CD4-positive, alpha-beta T cell treated with Interleukin-15 for 1 hour (primary cell): ENCODE data around the gene GRID1.
"Not testable (repeated sequence)": the region's sequence is repeated elsewhere in the genome, so short reads cannot be mapped to it uniquely, and the experiment has no call there.

ENCODE experiments used
- DNase-seq: peaks from one replicate; pipeline ENCODE4 v3.0.0-alpha.2; 2020

GRID1 gene

GRCh38 chr10:86122646-86123045, 243.9 kb downstream of the GRID1 start:
- DNase-seq, result no peak

GRCh38 chr10:86121200-86121599, 245.4 kb downstream of the GRID1 start:
- no peak for DNase-seq

DNA sequence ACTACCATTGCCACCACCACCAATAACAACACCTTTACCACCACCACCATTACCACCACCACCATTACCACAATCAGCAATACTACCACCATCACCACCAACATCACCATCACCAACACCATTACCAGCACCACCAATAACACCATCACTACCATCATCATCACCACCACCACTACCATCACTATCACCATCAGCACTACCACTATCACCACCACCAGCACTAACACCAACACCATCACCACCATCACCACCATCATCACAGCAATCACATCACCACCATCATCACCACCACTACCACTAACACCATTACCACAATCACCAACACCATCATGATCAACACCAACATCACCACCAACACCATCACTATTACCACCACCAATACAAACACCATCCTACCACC, 249.5 kb downstream of the GRID1 start:
- no peak for DNase-seq

GRCh38 chr10:86113983-86114382, 252.6 kb downstream of the GRID1 start:
- no peak for DNase-seq

DNA sequence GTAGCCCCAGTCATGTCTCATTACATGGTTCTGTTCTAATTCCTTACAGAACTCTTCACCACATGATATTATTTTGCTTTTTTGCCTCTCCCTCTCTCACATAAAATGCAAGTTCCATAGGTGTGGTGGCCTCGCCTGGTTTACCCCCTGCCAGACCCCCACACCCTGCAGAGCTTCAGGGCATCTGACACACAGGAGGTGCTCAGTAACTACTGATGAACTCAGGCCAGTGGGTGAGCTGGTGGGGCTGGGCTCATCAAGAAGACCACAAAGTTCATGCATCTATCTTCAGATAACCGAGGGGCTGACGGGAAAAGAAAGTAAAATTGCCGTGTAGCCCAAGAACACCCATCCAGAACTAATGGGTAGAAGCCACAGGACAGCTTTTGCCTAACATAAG, 253.1 kb downstream of the GRID1 start:
- no peak for DNase-seq

DNA sequence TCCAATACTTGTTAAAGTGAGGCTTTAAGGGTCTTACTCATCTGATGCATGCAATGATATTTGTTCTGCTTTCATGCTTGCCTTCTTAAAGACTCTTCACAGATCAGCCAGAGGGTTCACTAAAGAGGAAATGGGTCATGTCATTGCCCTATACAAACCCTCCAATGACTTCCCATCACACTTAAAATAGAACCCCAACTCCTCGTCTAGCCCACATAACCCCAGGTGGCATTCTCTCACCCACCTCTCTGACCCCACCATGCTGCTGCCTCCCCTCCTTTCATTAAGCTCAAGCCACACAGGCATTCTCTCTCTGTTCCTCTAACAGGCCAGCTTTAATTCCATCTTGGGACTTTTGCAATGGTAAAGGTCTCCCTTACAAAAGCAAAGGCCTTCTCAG, 253.6 kb downstream of the GRID1 start:
- DNase-seq, result no peak

- no peak for DNase-seq
These were observed 254.6 kb downstream of the GRID1 start for GRCh38 chr10:86111902-86112545.

- DNase-seq, result no peak
These were observed 256.3 kb downstream of the GRID1 start for GRCh38 chr10:86110156-86110786.

- DNase-seq, result no peak
These were observed 257.2 kb downstream of the GRID1 start for GRCh38 chr10:86109421-86109820.

DNA sequence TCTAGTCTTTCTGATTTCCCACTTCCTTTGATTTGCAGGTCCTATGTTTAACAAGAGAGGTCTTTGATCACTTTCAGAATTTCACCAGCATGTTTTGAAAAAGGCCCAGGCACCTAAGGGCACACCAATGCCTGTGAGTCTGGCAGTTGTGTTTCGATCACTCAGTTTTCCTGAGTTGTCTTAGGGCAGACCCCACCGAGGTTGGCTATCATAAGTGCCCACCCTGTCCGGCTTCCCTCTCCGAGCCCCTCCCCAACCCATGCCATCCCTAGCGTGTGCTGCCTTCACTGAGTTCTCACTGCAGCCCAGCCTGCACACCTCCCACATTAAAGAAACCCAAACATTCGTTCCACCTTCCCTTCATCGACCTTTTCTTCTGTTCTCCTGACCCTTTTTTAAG, 257.9 kb downstream of the GRID1 start:
- no peak for DNase-seq

DNA sequence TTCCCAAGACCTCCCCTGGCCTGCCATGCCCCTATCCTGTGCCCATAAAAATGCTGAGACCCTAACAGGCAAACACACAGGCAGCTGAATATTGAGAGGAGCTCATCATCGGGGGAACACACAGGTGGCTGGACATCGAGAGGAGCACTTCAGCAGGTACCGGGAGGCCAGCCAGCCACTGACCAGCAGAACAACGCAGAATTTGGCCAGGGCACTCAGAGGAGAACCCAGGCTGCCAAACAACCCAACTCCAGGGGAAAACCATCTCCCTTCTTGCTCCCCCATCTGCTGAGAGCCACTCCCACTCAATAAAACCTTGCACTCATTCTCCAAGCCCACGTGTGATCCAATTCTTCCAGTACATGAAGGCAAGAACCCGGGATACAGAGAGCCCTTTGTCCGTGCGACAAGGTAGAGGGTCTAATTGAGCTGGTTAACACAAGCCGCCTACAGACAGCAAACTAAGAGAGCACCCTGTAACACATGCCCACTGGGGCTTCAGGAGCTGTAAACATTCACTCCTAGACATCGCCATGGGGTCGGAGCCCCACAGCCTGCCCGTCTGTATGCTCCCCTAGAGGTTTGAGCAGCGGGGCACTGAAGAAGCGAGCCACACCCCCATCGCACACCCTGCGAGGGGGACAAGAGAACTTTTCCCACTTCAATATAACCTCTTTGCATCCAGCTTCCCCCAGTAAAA, 258.8 kb downstream of the GRID1 start:
- not testable (repeated sequence) for DNase-seq

DNA sequence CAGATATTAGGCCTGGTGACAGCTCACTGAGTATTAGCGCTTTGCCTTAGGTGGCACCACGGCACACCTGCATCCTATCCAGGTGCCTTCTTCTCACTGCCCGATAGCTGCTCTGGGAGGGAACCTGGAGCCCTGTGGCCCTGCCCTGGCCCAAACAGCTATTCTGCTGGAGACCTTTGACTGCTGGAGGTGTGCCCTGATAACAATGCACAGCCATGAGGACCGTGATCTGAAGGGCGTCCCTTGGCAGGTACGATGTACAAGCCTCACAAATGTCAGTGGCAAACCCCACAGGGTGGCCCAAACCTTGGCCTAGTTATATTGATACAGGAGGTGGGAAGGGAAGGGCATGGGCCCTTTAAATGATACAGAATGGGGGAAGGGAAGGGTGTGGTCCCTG, 259.5 kb downstream of the GRID1 start:
- DNase-seq, result no peak

- DNase-seq, result no peak
These were observed 260.0 kb downstream of the GRID1 start for GRCh38 chr10:86106616-86107015.

DNA sequence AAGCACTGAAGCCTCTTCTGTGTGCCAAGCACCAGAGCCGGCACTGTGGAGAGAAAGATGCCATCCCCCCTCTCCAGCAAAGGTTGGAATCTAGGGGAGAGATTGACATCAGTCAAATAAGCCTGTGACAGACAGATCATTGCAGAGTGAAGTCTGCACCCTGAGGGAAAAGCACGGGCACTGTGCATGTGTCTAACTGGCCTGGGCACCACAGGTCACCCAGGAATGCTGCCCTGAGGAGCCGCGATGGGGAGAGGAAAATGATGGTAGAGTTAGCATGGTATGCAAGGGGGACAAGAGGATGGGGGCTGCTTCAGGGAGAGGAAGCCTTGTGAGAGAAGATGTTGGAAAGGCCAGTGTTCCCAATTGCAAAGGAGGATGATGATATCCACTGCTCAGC, 261.0 kb downstream of the GRID1 start:
- DNase-seq, result no peak

GRCh38 chr10:86105181-86105580, 261.4 kb downstream of the GRID1 start:
- DNase-seq, result no peak

DNA sequence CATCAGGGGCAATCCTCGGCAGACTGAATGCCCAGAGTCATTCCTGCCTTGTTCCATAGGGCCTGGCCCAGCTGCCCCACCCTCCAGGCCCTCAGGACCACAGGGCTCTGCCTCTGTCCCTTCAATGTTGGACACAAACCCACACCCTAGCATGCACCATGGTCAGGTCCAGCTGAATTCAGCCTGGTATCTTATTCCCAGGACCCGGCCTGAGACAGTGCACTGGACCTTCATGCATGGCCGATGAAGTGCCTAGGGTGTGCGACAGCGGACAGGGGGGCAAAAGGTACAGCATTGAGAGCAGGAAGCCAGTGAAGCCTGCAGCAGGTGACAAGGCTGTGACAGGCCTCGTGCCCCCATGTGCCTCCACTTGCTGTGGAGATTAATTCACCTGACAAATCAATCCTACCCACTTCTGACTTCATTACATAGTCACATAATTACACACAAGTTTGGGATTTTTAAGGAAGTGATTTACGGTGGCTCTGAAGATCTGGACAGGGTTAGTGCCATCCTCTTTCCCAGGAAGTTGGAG, 261.9 kb downstream of the GRID1 start:
- no peak for DNase-seq

DNA sequence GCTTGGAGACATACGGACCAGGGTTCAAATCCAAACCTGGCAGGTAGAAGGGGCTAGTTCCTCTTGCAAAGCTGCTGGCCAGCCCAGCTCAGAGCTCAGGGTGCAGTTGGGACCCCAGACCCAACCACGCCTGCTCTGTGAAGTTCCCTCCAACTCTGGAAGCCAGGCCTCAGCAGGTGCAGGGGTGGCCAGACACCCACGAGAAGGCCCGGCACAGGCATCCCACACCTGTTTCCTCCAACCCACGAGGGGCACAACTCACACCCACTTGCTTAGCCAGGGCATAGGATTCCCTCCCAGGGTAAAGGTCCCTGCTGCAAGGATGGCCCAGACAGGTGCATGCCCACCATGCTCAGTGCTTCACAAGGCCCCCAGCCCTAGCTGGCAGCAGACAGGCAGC, 262.4 kb downstream of the GRID1 start:
- DNase-seq, result no peak

- no peak for DNase-seq
These were observed 263.0 kb downstream of the GRID1 start for GRCh38 chr10:86103391-86104101.

GRCh38 chr10:86102451-86102850, 264.1 kb downstream of the GRID1 start:
- no peak for DNase-seq

DNA sequence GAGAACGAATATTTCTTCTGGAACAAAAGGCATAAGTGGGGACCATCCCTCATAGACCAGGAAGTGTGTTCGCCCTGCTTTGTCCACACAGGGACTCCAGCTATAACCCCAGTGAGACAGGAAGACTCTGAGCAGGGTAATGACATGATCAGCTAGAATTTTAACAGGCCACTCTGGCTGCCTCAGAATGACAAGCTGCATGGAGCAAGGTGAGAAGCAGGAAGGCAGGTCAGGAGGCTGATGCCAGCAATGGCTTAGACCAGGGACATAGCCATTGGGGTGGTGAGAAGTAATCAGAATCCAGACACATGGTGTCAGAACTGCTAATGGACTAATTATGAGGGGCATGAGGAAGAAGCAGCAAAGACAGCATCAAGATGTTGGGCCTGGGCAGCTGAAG, 264.6 kb downstream of the GRID1 start:
- DNase-seq, result no peak

DNA sequence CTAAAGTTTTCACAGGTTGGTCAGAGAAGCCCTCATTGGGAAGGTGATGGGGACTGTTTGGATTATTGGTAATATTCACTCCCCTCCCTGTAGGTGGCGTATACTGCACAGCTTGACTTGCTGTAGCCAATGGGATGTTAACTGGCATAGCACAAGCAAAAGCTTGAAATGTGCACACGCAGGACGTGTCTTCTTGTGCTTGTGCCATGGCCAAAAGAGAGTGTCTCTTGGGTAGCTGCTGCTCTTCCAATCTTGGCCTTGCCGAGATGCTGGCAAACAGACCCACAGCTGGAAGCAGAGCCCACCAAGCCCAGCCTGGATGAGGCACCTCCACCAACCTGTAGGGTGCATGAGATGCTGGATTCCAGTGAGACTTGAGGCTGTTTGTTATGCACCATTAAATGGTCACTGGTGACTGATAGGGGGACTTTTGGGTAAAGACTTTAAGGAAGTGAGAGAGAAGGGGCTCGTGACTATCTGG, 266.0 kb downstream of the GRID1 start:
- no peak for DNase-seq

DNA sequence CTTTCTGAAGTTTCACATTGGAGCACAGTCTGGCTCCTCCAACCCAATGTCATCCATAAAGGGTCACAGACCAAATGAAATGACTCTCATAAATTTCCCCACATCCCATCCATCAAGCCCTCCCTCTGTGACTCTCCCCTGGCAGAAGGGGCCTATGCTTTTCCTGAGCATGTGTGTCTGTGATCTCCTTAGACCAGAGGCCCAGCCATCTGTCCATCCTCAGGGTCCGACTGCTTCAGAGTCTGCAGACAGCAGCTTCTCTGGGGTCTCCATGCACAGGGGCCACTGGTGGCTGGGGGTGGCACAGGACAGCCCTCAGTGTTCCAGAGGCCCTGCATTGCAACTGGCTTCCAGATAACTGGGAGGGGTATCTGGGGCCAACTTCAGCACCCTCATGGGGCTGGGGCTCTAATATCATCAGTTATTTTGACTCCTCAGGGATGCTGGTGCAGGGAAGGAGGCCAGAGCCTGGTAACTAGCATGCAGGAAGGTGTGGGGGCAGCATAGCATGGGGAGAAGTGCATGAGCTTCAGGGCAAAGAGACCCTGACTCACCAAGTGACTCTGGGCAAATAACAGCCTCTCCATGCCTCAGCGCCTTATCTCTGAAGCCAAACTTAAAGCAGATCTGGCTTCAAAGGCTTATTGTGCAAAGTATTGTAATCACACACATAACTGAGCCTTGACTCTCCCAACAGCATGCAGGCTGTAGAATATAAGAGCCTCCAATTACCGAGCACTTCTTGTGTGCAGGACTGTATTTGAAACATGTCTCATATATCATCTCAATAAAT, 266.9 kb downstream of the GRID1 start:
- DNase-seq, result no peak
